AG08396 (cell line): ENCODE results near the gene YPEL1.
"Not testable (repeated sequence)": the region's sequence is repeated elsewhere in the genome, so short reads cannot be mapped to it uniquely, and the experiment has no call there.

ENCODE experiments used
- DNase-seq: peaks from one replicate; pipeline ENCODE4 v3.0.0; 2012; ENCODE audit warnings: low spot score, mixed read lengths

YPEL1 gene

DNA sequence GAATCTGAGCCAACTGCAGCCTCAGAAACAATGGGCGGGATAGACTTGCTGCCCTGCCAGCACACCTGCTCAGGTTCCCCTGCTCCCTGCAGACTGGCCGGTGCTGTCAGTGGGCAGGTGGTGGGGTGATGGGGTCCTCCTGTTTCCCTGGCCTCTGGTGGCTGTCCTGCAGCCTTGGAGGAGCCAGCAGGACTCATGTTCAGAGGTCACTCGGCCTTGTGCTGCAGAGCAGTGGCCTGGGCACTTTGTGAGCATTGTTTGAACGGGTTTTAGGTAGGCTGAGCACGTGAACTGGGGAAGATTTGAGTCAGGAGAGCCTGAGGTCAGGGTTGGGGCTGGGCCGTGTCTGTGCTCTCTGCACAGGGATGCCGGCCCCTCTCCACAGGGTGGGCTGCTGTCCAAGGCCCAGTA lies 52.2 kb downstream of the YPEL1 start:
- DNase-seq: no peak

DNA sequence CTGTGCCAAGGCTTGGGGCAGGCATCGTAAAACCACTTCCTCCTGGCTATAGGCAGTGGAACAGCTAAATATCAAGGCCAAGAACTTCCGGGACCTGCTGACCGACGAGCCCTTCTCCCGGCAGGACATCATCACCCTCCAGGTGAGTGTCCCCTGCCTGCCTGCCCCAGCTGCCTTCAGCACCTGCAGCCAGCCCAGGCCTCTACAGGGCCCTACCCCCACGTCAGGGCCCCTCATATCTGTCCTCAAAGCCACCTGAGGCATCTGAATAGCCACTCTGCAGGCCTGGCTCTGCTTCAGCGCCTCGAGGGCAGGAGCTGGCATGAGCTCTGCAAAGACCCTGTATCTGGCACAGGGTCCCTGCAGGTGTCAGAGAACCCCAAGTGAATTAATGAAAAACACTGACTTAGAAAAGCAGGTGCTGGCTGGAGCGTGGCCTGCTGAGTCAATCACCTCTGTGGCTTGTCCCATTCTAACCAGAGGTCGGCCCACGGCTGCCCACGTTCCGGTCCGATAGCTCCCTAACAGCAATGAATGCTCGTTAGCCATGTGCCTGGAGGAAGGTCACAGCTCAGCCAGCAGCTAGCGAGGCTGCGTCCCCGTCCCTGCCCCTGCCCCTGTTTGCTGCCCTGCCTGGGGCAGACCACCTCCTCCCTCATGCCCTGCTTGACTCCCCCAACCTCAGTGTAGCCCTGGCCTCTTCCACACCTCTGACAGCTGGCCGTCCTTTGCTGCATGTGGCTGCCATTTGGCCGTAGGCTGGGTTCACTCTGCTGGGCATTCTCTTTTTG lies 53.0 kb downstream of the YPEL1 start:
- no peak for DNase-seq

DNA sequence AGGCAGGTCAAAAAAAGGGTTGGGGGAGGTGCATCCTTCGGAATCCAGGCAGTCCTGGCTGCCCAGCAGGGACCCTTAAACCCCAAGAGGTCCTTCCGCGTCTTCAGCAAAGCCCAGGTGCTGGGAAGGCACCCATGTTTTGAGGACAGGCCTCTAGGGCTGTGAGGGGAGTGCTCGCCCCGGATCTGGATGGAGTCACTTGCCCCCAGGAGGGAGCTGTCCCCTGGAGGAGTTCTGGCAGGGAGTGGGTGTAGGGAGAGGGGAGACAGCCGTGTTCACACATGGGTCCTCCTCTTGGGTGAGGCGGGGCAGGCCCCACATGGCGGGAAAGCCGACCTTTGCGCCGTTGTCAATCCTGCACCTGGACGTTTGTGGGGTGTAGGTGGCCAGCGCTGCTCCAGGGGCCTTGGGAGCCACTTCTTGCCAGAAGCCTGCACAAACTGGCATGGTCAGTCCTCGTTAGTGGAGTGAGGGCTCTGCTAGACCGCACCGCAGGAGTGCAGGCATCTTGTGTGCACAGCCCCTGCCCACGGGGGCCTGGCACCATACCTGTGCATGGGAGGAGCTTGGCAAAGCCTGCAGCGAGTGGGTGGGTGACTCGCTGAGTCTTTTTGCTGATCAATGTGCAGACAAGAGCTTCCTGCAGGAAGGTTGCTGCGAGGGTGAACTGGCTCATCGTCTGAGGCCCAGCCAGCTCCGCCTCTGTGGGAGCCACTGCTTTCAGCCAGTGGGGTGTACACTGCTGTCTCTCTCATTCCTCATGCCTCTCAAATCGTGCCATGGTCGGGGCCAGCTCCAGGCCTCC lies 53.8 kb downstream of the YPEL1 start:
- DNase-seq: no peak

DNA sequence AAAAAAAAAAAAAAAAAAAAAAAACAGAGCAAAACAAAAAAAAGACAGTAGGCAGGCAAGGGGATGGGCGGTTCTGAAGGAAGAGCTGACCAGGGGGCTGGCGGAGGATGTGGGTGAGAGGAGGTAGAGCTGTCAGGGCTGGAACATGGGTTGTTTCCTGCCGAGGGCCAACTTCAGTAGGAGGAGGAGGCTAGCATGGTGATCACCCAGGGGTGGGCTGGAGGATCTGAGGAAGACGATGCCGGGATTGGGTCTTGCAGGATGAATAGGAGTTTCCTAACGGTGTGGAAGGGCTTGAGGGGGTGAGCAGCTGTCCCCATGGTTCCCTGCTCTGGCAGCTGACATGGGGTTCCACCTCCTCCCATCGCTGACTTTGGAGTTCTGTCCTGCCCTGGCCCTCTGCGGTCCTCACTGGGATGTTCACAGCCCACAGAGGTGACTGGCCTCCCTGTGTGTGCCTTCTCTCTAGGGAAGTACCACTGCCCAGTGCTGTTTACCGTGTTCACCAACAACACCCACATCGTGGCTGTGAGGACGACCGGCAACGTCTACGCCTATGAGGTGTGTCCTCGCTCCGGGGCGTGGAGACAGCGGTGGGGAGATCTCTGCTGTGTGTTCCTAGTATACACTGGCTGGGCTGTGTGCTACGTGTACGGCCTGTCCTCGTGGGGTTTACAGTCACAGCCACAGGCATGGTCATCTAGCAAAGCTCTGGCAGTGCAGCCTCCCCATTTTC lies 54.6 kb downstream of the YPEL1 start:
- no peak for DNase-seq

DNA sequence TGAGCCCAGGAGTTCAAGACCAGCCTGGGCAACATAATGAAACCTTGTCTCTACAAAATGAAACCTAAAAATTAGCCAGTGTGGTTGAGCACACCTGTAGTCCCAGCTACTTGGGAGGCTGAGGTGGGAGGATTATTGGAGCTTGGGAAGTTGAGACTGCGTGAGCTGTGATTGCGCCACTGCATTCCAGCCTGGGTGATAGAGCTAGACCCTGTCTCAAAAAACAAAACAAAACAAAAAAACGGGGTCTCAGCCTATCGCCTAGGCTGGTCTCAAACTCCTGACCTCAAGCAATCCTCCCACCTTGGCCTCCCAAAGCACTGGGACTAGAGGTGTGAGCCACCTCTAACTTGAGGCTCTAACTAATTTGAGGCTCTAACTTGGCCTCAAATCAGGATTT lies 56.2 kb downstream of the YPEL1 start:
- DNase-seq: no peak

DNA sequence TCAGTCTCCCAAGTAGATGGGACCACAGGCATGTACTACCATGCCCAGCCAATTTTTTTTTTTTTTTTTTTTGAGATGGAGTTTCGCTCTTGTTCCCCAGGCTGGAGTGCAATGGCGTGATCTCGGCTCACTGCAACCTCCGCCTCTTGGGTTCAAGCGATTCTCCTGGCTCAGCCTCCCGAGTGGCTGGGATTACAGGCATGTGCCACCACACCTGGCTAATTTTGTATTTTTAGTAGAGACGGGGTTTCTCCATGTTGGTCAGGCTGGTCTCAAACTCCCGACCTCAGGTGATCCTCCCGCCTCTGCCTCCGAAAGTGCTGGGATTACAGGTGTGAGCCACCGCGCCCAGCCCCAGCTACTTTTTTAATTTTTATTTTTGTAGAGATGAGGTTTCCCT lies 56.8 kb downstream of the YPEL1 start:
- DNase-seq: not testable (repeated sequence)

DNA sequence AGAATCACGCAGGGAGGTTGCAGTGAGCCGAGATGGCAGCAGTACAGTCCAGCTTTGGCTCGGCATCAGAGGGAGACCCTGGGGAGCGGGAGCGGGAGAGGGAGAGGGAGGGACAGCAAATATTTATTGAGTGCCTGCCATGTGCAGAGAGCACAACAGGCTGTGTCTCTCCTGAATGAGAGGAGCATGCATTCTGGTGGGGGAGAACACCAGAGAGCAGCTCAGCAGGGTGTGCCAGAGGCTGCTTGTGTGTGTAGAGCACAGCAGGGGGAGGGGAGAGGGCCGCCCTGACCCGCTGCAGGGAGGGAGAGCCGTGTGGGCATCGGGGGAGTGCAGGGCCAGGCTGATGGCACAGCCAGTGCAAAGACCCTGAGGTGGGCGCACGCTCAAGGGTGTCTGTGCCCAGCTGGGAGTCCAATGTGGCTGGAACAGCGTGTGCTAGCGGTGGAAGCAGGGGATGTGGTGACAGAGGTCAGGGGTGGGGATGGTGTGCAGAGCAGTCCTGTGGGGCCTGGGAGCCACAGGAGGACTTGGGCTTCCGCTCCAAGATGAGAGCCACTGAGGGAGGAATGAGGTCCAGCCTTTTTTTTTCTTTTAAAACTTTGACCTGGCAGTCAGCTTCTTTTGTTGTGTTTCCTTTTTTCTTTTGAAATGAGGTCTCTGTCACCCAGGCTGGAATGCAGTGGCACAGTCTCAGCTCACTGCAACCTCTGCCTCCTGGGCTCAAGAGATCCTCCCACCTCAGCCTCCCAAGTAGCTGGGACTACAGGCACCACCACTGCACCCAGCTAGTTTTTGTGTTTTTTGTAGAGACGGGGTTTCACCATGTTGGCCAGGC lies 57.8 kb downstream of the YPEL1 start:
- DNase-seq: no peak

DNA sequence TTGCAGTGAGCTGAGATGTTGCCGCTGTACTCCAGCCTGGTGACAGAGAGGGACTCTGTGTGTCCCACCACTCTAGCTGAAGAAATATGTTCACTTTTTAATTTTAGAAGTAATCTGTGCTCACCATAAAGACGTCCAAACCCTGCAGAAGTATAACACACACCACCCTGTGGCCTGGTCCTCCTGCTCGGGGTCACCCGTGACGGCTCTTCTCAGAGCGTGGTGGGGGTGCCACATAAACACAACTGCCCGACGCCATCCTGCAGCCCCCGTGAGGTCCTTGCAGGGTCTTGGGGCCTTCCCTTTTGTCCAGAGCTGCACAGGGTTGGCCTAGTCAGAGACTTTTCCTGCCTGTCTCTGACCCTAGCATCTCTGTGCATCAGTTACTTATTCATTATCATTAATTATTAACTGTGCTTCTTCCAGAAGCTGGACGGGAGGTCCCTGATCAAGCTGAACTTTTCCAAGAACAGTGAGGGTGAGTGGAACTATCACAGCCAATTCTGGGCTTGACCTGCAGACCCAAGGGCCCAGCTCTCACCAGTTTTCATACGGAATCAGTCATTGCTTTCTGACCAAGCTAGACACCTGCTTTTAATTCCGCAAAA lies 60.9 kb downstream of the YPEL1 start:
- DNase-seq: no peak

DNA sequence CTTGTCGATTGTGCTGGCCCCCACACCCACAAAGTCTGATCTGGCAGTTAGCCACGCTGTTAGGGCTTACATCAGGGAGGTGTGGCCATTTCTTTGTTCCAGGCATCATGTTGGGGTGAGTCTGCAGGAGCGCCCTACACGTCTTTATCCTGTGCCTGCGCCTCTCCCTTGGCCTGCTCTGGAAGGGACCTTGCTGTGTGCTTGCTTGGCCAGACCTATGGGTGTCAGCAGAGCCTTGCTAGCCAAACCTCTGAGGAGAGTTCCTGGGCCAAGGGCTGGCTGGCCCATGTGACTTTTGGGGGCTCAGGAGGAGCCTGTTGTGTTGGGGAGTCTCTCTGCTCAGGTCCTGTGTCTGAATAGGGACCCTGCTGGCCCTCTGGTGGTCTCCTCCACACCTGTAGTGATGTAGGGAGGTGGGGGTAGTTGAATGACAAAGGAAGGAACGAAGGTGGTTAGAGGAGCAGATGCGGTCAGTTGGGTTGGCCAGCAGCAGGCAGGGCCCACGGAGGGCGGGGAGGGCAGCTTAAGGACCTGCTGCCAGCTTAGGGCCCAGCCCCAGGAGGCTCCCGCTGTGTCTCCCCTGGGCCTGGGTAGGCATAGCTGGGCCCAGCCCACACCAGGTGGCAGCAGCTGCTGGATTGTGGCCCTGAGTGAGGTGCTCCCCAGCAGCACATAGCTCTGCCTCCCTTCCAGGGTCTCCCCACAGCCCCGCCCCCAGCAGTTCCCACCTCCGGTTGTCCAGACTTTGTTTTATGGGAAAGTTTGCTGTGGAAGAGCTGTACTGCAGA lies 61.9 kb downstream of the YPEL1 start:
- no peak for DNase-seq

DNA sequence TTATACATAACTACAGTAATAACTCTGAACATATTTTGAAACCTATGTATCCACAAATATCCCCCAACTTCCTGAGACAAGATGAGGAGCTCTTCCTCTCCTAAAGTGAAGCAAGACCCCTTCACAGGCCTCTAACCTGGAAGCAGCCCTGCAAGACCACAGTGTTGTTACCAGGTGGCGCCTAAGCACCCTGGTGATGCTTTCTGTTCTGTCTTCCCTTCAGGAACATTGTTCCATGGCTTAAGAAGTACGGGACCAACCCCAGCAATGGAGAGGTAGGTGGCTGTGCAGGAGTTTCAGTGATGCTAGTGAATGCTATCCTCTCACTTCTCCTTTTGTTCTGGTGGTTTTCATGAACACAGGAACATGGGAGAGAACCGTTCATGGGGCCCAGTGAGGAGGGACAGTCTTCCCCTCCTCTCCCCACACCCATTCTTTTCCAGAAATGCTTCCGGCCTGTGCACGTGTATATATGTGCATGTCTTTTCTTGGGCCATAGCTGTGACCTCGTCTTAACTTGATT lies 63.4 kb downstream of the YPEL1 start:
- DNase-seq: no peak

DNA sequence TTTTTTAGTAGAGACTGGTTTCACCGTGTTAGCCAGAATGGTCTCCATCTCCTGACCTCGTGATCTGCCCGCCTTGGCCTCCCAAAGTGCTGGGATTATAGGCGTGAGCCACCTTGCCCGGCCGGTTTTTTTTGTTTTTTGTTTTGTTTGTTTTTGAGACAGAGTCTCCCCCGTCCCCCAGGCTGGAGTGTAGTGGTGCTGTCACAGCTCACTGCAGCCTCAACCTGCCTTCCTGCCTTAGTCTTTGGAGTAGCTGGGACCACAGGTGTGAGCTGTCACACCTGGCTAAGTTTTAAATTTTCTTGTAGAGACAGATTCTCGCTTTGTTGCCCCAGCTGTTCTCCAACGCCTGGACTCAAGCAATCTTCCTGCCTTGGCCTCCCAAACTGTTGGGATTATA lies 66.6 kb downstream of the YPEL1 start:
- no peak for DNase-seq

DNA sequence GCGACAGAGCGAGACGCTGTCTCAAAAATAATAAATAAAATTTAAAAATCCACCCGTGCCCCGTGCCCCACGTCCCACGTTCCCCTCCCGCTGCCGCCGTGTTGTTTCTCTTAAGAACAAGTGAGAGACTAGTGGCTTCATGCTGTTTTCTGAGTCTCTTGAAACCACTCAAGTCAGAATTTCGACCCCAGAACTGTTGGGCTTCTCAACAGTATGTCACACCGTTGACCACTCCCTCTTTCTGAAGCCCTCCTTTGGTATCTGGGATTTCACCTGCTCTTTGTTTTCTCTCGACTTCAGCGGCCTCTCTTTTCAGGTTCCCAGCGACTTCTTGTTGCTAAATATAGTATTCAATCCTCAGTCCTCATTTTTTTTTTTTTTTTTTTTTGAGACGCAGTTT lies 68.8 kb downstream of the YPEL1 start:
- no peak for DNase-seq

DNA sequence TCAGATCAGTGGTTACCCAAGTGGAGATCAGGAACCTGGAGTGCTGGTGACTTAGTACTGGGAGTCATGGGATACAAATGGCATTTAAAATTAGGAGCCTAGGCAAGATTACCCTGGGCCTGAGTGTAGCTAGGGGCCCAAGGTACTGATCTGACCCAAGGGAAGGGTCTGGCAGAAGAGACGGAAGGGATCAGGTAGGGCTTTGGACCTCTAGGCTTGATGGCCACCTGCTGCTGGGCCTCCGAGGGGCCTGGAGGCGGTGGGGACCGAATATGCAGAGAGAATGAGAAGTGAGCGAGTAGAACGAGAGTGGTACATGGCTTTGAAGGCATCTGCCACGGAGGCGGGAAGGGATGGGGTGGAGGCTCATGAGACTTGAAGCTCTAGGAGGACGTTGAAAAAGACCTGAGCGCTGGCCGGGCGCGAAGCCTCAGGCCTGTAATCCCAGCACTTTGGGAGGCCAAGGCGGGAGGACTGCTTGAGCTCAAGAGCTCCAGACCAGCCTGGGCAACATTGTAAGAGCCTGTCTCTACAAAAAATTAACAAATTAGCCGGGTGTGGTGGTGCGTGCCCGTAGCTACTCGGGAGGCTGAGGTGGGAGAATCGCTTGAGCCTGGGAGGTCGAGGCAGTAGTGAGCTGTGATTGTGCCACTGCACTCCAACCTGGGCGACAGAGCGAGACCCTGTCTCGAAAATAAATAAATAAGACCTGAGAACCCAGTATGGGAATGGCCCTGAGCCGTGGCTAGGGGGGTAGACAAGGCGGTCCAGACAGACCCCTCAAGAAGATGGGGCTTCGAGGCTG lies 70.3 kb downstream of the YPEL1 start:
- DNase-seq: no peak

DNA sequence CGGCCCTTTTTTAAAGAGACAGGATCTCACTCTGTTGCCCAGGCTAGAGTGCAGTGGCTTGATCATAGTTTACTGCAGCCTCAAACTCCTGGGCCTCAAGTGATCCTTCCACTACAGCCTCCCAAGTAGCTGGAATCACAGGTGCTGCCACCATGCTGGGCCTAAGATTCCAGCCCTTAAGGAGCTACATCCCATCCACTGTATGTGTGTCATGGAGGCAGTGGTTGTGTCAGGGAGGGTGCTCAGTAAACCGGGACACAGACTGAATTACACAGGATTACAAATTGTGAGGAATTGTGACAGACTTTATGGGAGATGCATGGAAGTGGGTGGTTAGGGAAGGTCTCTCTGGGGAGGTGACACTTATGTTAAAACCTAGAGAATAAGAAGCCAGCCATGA lies 71.9 kb downstream of the YPEL1 start:
- no peak for DNase-seq

DNA sequence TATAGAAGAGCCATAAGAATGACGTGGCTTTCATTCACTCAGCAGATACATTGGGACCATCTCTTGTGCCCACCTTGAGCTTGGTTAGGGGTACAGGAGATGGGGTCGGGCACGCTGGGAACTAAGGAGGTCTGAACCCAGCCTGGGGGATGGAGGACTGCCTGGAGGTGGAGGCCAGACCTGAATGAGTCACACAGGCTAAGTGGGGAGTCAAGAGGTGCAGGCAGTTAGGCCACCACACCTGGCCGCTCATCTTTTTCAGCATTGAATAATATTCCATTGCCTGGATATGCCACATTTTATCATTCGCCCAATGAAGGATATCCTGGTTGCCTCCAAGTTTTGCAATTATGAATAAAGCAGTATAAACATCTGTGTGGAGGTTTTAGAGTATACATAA lies 73.6 kb downstream of the YPEL1 start:
- DNase-seq: no peak

DNA sequence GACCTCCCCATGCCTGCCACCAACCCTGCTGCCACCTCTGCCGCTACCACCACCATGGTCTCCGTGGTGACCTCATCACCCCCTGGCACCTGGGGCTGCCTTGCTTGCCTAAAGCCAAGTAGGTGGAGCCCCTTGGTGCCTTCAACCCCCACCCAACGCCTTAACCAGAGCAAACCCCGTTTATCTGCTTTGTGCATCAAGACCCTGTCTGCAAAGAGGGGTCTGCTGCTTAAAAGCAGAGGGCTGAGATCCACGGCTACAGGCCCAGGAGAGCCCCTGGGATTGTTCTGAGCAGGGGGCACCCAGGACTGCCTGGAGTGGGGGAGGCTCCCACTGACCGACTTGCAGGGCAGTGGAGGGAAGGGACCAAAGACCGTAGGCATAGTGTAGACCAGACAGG lies 74.7 kb downstream of the YPEL1 start:
- DNase-seq: no peak

DNA sequence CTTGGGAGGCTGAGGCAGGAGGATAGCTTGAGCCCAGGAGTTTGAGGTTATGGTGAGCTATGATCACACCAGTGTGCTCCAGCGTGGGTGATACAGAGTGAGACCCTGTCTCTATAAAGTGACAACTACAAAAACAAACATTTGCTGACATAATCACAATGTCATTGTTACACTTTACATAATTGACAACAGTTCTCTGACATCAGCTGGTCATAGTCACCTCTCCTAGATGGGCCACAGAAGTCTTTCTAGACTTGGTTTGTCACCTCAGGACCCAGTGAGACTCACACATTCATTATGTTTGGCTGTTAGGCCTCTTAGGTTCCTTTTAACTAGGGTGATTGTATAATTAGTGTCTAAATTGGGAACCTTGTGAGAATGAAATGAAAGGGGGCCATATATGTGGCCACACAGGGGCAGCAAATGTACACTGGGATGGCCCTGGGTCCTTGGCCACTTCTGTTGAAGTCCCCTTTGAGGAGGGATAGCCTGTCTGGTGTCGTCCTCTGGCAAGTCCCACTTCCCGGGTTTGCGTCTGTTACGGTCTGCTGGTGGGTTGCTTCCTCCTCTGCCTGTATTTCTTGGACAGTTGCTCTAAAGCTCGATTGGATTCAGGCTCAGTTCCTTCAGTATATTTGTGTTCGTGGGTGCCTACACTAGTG lies 75.6 kb downstream of the YPEL1 start:
- DNase-seq: no peak

DNA sequence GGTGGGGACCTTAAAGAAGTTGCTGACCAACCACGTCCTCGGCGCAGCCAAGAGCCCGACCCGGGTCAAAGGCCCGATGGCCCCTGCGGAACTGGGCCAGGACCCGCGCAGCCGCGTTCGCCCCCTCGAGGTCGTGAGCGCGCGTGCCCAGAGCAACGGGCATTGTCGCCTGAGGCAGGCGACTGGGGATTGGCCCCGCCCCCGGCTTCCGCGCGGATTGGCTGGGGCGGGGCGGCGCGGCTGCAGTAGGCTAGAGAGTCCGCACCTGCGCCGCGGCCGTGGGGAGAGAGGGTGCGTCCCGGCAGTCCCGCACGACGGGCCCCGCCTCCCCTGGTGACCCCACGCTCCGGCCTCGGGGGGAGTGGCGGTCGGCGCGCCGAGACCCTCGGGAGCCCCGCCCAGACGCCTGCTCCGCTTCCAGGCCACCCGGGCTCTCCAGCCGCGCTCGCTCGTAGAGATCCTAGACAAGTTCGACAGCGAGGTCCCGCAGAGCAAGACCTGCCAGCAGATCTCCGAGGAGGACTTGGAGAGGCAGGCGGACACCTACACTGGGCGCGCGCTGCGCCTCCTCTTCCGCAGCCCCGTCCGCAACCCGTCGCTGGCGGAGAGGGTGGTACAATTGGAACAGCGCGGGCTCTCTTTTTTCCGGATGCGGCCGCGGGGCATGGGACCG lies 78.1 kb downstream of the YPEL1 start:
- DNase-seq: peak; percentile 89

DNA sequence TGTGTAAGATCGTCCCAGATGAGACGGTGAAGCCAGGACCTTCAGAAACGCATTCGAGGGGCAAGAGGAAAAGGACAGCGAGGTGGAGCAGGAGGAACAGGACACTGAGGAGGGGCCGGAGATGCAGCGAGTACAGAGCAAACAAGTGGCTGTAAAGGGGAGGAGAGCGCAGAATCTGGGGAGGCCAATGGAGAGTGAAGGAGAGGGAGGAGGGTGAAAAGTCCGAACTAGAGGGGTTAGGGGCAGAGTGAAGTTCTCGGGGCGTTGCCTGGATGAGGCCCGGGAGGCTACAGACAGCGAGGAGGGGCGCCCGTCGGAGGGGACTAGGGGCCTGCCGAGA lies 78.6 kb downstream of the YPEL1 start:
- DNase-seq: no peak
